ENCODE data around the gene TNNT2.

The TNNT2 gene

DNA sequence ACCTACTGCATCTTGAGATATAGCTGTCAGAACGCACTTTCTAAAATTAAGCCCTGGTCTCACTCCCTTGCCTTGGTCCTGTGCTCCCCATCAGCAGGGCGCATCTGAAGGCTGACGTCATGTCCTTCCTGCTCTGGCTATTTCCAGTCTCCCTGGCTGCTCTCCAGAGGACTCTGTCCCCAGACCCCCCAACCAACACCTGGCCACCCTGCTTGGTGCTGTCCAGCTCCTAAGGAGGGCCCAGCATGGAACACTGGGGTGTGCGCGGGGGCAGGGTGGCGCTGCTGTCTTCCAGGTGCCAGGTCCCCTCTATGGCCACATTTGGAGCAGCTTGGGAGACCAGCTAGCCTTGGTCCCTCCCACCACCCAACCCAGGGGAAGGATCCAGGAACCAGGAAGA, 8.3 kb downstream of the TNNT2 start:
- Histone ChIP-seq H3K4me1 (ENCODE audit: low read length) (no peaks in the 10 kb centered on the region), H3K9ac (ENCODE audit: low read length) (no peak overlapping the region), H3K9me3 (ENCODE audit: insufficient read depth, low read length) (no peaks in the 10 kb centered on the region), H3K4me2 (ENCODE audit: low read length) (no peak overlapping the region), H3K36me3 (replicated peaks; ENCODE audit: low read depth, low read length) (no peaks in the 10 kb centered on the region), H3K4me3 (ENCODE audit: low read length) (no peak overlapping the region), H3K27ac (ENCODE audit: low read length) (no peak overlapping the region), H3K79me2 (ENCODE audit: low read length) (no peaks in the 10 kb centered on the region), H4K20me1 (ENCODE audit: insufficient read depth, low read length) (no peaks in the 10 kb centered on the region), H3K27me3 (ENCODE audit: low read depth, low read length) (peaks cover 83% of the 10 kb centered on the region), H2AFZ (ENCODE audit: low read depth, low read length) (no peak overlapping the region)
- TF ChIP-seq, protein P1, sequence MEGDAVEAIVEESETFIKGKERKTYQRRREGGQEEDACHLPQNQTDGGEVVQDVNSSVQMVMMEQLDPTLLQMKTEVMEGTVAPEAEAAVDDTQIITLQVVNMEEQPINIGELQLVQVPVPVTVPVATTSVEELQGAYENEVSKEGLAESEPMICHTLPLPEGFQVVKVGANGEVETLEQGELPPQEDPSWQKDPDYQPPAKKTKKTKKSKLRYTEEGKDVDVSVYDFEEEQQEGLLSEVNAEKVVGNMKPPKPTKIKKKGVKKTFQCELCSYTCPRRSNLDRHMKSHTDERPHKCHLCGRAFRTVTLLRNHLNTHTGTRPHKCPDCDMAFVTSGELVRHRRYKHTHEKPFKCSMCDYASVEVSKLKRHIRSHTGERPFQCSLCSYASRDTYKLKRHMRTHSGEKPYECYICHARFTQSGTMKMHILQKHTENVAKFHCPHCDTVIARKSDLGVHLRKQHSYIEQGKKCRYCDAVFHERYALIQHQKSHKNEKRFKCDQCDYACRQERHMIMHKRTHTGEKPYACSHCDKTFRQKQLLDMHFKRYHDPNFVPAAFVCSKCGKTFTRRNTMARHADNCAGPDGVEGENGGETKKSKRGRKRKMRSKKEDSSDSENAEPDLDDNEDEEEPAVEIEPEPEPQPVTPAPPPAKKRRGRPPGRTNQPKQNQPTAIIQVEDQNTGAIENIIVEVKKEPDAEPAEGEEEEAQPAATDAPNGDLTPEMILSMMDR (IDR thresholded peaks at IDR 0.05; ENCODE audit: low read depth, low read length), result no peak
- no peak for TF ChIP-seq EZH2phosphoT487 (IDR thresholded peaks at IDR 0.05; ENCODE audit: low read depth)

DNA sequence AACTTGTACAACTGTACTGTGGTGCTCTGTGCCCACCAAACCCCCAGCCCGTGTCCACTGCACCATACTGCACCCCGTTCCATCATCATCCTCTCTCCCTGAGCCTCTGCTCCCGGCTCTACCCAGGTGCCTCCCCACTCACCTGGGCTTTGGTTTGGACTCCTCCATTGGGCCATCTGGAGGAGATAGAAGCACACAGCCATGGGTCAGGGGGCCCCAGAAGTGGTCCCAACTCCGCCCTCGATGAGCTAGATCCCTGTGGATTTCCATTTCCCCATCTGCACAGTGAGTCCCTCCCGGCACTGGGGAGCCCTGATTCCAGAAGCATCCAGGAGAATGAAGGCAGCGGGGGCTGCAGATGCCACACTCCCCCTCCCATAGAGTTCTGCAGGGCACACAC, 10.8 kb downstream of the TNNT2 start:
- H3K9me3 ChIP-seq (ENCODE audit: insufficient read depth, low read length), result no peaks in the 10 kb centered on the region
- no peak overlapping the region for H3K4me2 ChIP-seq (ENCODE audit: low read length)
- no peaks in the 10 kb centered on the region for H3K4me1 ChIP-seq (ENCODE audit: low read length)
- no peaks in the 10 kb centered on the region for H3K36me3 ChIP-seq (replicated peaks; ENCODE audit: low read depth, low read length)
- no peak overlapping the region for H3K9ac ChIP-seq (ENCODE audit: low read length)
- H4K20me1 ChIP-seq (ENCODE audit: insufficient read depth, low read length), result no peaks in the 10 kb centered on the region
- H2AFZ ChIP-seq (ENCODE audit: low read depth, low read length), result no peak overlapping the region
- no peak overlapping the region for H3K4me3 ChIP-seq (ENCODE audit: low read length)
- H3K27me3 ChIP-seq (ENCODE audit: low read depth, low read length), result peaks cover 75% of the 10 kb centered on the region
- no peaks in the 10 kb centered on the region for H3K79me2 ChIP-seq (ENCODE audit: low read length)
- H3K27ac ChIP-seq (ENCODE audit: low read length), result no peak overlapping the region
- TF ChIP-seq, protein P1 (IDR thresholded peaks at IDR 0.05; ENCODE audit: low read depth, low read length), result no peak
- TF ChIP-seq EZH2phosphoT487 (IDR thresholded peaks at IDR 0.05; ENCODE audit: low read depth), result no peak

DNA sequence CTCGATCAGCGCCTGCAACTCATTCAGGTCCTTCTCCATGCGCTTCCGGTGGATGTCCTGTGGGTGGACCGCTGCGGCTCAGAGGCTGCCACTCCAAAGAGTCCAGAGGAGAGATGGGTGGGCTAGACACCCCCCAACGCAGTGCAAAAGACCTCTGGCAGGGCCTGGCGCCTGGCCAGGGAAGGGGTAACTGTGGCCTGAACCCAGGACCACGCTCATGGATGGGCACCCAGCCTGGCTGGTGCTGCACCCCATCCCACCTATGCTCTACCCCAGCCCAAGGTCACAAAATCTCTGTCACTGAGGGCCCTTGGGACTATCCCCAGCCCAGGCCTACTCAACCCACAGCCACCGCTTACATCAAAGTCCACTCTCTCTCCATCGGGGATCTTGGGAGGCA, 12.2 kb downstream of the TNNT2 start:
- TF ChIP-seq EZH2phosphoT487 (IDR thresholded peaks at IDR 0.05; ENCODE audit: low read depth), result no peak
- TF ChIP-seq, protein P1 (IDR thresholded peaks at IDR 0.05; ENCODE audit: low read depth, low read length), result no peak
- Histone ChIP-seq H3K9me3 (ENCODE audit: insufficient read depth, low read length) (no peaks in the 10 kb centered on the region), H3K36me3 (replicated peaks; ENCODE audit: low read depth, low read length) (no peaks in the 10 kb centered on the region), H3K4me1 (ENCODE audit: low read length) (no peaks in the 10 kb centered on the region), H3K27ac (ENCODE audit: low read length) (no peak overlapping the region), H3K4me2 (ENCODE audit: low read length) (no peak overlapping the region), H2AFZ (ENCODE audit: low read depth, low read length) (no peak overlapping the region), H3K9ac (ENCODE audit: low read length) (no peak overlapping the region), H3K79me2 (ENCODE audit: low read length) (no peaks in the 10 kb centered on the region), H3K4me3 (ENCODE audit: low read length) (no peak overlapping the region), H3K27me3 (ENCODE audit: low read depth, low read length) (peaks cover 61% of the 10 kb centered on the region), H4K20me1 (ENCODE audit: insufficient read depth, low read length) (no peaks in the 10 kb centered on the region)

DNA sequence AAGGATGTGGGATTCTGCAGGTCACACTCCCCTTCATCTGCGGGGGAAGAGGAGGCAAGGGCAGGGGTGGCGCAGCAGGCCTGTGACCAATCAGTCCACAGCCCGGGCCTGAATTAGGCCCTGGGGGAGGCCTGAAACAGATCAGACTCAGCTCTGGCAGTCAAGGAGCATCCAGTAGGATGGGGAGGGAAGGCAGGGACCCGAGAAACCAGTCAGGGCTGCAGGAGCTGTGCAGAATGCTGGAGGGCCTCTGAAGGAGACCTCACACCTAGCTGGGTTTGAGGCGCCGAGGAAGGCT, 12.7 kb downstream of the TNNT2 start:
- Histone ChIP-seq H3K27me3 (ENCODE audit: low read depth, low read length) (peaks cover 56% of the 10 kb centered on the region), H3K36me3 (replicated peaks; ENCODE audit: low read depth, low read length) (no peaks in the 10 kb centered on the region)

More for the DNA sequence above, 12.7 kb downstream of the TNNT2 start:
- TF ChIP-seq, protein P1 (IDR thresholded peaks at IDR 0.05; ENCODE audit: low read depth, low read length), result no peak
- TF ChIP-seq EZH2phosphoT487 (IDR thresholded peaks at IDR 0.05; ENCODE audit: low read depth), result no peak
- Histone ChIP-seq H3K9me3 (ENCODE audit: insufficient read depth, low read length) (no peaks in the 10 kb centered on the region), H4K20me1 (ENCODE audit: insufficient read depth, low read length) (no peaks in the 10 kb centered on the region), H3K79me2 (ENCODE audit: low read length) (no peaks in the 10 kb centered on the region), H2AFZ (ENCODE audit: low read depth, low read length) (no peak overlapping the region), H3K27ac (ENCODE audit: low read length) (no peak overlapping the region), H3K4me1 (ENCODE audit: low read length) (no peaks in the 10 kb centered on the region), H3K9ac (ENCODE audit: low read length) (no peak overlapping the region), H3K4me3 (ENCODE audit: low read length) (no peak overlapping the region), H3K4me2 (ENCODE audit: low read length) (no peak overlapping the region)

All from OCI-LY3 (cell line).